Activated B cell treated with CpG ODN at 0.5 μM for 24 hours (primary cell): ENCODE measurements around the gene TTC19. TPM values are rescaled to one million over a fixed set of nuclear protein-coding genes. Genes with fewer than 3 reads are reported as not detected.

ENCODE experiments used
- ATAC-seq: fragments of 200-7000 bp; cut with Tn5 transposase; one replicate; pipeline ENCODE4 v1.10.0; 2021; ENCODE audit warnings: low read depth, mild to moderate bottlenecking, moderate library complexity
- CTCF ChIA-PET: fragments of 350-600 bp; sonication (Branson Sonifier 250); formaldehyde crosslinking; loops from one replicate; lab custom pipeline; 2021; ENCODE audit warnings: antibody characterized with exemption; lab: Charles Lee
- POLR2A ChIA-PET: fragments of 350-600 bp; sonication (Branson Sonifier 250); formaldehyde crosslinking; loops from one replicate; lab custom pipeline; 2021; ENCODE audit warnings: antibody characterized with exemption; lab: Charles Lee
- DNase-seq: peaks from one replicate; pipeline ENCODE4 v3.0.0; 2022
- H3K27ac Mint-ChIP-seq: one replicate; pipeline ENCODE4 v1.8.0; 2020; ENCODE audit warnings: mixed read lengths
- H3K27me3 Mint-ChIP-seq: one replicate; pipeline ENCODE4 v1.8.0; 2021; ENCODE audit warnings: mixed read lengths
- H3K36me3 Mint-ChIP-seq: one replicate; pipeline ENCODE4 v1.8.0; 2021; ENCODE audit warnings: low read depth, mixed read lengths
- H3K4me1 Mint-ChIP-seq: one replicate; pipeline ENCODE4 v1.8.0; 2021; ENCODE audit warnings: mixed read lengths
- H3K4me3 Mint-ChIP-seq: one replicate; pipeline ENCODE4 v1.8.0; 2020; ENCODE audit warnings: mild to moderate bottlenecking, mixed read lengths
- H3K9me3 Mint-ChIP-seq: one replicate; pipeline ENCODE4 v1.8.0; 2020; ENCODE audit warnings: mixed read lengths
- intact Hi-C: fragments of 100-400 bp; cut with micrococcal nuclease; formaldehyde crosslinking; loops from one replicate; pipeline ENCODE4 v1.15.1; 2024
- total RNA-seq: library from RNA; stranded (reverse); gene quantifications from 2 replicates; pipeline ENCODE4 v1.2.3, GENCODE V29; 2022
- TF ChIP-seq, protein P1 (sequence below): fragments of 200-600 bp; IDR thresholded peaks from one replicate; pipeline ENCODE4 v1.8.0; 2022; ENCODE audit warnings: antibody characterized with exemption, mild to moderate bottlenecking

Gene TTC19, protein sequence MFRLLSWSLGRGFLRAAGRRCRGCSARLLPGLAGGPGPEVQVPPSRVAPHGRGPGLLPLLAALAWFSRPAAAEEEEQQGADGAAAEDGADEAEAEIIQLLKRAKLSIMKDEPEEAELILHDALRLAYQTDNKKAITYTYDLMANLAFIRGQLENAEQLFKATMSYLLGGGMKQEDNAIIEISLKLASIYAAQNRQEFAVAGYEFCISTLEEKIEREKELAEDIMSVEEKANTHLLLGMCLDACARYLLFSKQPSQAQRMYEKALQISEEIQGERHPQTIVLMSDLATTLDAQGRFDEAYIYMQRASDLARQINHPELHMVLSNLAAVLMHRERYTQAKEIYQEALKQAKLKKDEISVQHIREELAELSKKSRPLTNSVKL
- total RNA-seq = 29.7 and 34.2 TPM in 2 replicates

- Mint-ChIP-seq H3K9me3 (no peaks in the 10 kb centered on the region), H3K36me3 (peaks cover 56% of the 10 kb centered on the region), H3K27me3 (no peaks in the 10 kb centered on the region), H3K4me1 (peaks cover 28% of the 10 kb centered on the region), H3K27ac (peak within 1 kb of the TSS; percentile 96), H3K4me3 (peak within 1 kb of the TSS; percentile 97)
- POLR2A ChIA-PET = interaction anchor here (0.6 to 1.7 kb wide), 10 partner anchors 10 to 496 kb away, joined by 3 to 10 read pairs (median 4); partner anchors contain the start of genes ADORA2B, NCOR1 and UBB
- ATAC-seq (peak; percentile 87), DNase-seq (peak; percentile 92)
- CTCF ChIA-PET = interaction anchor here (0.7 to 3.3 kb wide), 6 partner anchors 10 to 741 kb away, joined by 3 to 25 read pairs (median 4); partner anchors contain the start of gene ADORA2B
- TF ChIP-seq, protein P1, sequence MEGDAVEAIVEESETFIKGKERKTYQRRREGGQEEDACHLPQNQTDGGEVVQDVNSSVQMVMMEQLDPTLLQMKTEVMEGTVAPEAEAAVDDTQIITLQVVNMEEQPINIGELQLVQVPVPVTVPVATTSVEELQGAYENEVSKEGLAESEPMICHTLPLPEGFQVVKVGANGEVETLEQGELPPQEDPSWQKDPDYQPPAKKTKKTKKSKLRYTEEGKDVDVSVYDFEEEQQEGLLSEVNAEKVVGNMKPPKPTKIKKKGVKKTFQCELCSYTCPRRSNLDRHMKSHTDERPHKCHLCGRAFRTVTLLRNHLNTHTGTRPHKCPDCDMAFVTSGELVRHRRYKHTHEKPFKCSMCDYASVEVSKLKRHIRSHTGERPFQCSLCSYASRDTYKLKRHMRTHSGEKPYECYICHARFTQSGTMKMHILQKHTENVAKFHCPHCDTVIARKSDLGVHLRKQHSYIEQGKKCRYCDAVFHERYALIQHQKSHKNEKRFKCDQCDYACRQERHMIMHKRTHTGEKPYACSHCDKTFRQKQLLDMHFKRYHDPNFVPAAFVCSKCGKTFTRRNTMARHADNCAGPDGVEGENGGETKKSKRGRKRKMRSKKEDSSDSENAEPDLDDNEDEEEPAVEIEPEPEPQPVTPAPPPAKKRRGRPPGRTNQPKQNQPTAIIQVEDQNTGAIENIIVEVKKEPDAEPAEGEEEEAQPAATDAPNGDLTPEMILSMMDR = no peak
- intact Hi-C loops = loop anchor here (2.0 kb wide), 2 partner anchors 301 to 1697 kb away; partner anchors contain the start of gene ZNF286A
Measured at GRCh38 chr17:15999141-15999973, at the start of gene TTC19, which contains the start of gene ZSWIM7. Gene TTC19, plus strand, starts transcription at chr17:15999824. Its CDS starts 25 bp downstream, at chr17:15999849. Gene ZSWIM7, minus strand, starts transcription at chr17:15999704. Its CDS starts 110 bp downstream, at chr17:15999594.

GRCh38 chr17:15951368-15952047, 48.1 kb upstream of the TTC19 start:
- POLR2A ChIA-PET = no interaction called here
- CTCF ChIA-PET = no interaction called here
- Mint-ChIP-seq H3K9me3 (no peaks in the 10 kb centered on the region), H3K27ac (no peak overlapping the region), H3K27me3 (peaks cover 12% of the 10 kb centered on the region), H3K4me1 (no peaks in the 10 kb centered on the region), H3K36me3 (no peaks in the 10 kb centered on the region), H3K4me3 (no peak overlapping the region)
- no peak for ATAC-seq
- DNase-seq = no peak
- TF ChIP-seq, protein P1 = no peak
- intact Hi-C loops = no loop called here

- TF ChIP-seq, protein P1 = no peak
- Mint-ChIP-seq H3K27ac (no peak overlapping the region), H3K9me3 (no peaks in the 10 kb centered on the region), H3K36me3 (no peaks in the 10 kb centered on the region), H3K27me3 (peaks cover 9% of the 10 kb centered on the region), H3K4me3 (no peak overlapping the region), H3K4me1 (no peaks in the 10 kb centered on the region)
- DNase-seq (no peak), ATAC-seq (no peak)
- CTCF ChIA-PET = no interaction called here
- POLR2A ChIA-PET = no interaction called here
- intact Hi-C loops = no loop called here
Measured at GRCh38 chr17:15952048-15952532, 47.5 kb upstream of the TTC19 start.

DNA sequence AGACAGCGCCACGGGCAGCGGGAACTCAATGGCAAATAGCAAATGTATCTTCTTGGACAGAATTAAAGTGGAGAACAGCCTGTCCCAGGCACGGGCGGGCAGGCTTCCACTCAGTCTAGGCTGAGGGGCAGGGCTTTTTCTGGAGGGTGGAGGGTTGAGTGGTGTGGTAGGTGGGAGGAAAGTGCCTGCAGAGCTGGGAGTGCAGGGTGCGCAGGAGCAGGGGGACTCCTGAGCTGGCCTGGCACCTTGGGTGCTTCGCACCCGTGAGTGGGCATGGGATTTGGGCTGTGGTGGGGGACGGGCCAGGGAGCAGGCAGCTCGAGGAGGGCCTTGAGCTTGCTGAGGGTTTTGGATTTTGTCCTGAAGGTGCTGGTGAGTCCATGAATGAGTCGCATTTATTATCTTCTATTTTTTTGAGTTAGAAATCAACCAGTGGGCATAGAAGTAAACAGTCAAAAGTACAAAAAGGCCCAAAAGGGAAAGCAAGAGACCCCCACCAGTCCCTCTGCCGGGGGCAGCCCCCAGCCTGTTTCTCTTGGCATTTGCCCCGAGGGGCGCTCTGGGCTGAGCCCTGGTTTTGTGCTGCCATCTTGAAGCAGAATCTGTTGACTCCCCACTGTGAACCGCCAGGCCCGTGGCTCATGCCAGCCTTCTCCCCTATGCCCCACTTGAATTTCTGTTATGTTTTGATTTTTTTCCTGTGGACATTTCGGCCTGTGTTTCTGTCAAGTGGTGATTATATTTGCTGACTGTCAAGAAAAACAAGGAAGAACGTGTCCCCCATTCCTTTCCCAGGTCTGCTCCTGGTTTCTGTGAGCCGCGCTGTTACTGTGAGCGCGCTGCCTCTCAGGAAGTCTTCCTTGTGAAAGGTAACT, 46.5 kb upstream of the TTC19 start:
- POLR2A ChIA-PET = no interaction called here
- Mint-ChIP-seq H3K27ac (no peak overlapping the region), H3K36me3 (no peaks in the 10 kb centered on the region), H3K9me3 (no peaks in the 10 kb centered on the region), H3K27me3 (peaks cover 5% of the 10 kb centered on the region), H3K4me3 (no peak overlapping the region), H3K4me1 (no peaks in the 10 kb centered on the region)
- intact Hi-C loops = no loop called here
- TF ChIP-seq, protein P1 = no peak
- CTCF ChIA-PET = no interaction called here
- ATAC-seq (no peak), DNase-seq (no peak)
